Peyer's patch (tissue), 4 donors: Measurements from ENCODE around the gene CLCN1. TPM values are rescaled to one million over a fixed set of nuclear protein-coding genes. Genes with fewer than 3 reads are reported as not detected.

Experiments used
- DNase-seq, 3 donors: peaks; one replicate each; pipeline ENCODE4 v3.0.0-alpha.2; 2017 to 2019
- H3K27ac ChIP-seq, 4 donors: fragments of 200-600 bp; sonication (generic); one replicate each; pipeline ENCODE4 v1.5.1; 2016 to 2019
- H3K27me3 ChIP-seq, 2 donors: fragments of 200-600 bp; sonication (generic); one replicate each; pipeline ENCODE4 v1.5.1; 2019
- H3K36me3 ChIP-seq, 3 donors: fragments of 200-600 bp; sonication (generic); one replicate each; pipeline ENCODE4 v1.5.1; 2016 to 2019
- H3K4me1 ChIP-seq, 4 donors: fragments of 200-600 bp; sonication (generic); one replicate each; pipeline ENCODE4 v1.5.1; 2016 to 2019
- H3K4me3 ChIP-seq, 4 donors: fragments of 200-600 bp; sonication (generic); 1 replicate in 3 of 4; 2 replicates in 1 of 4; pipeline ENCODE4 v1.5.1; 2016 to 2019; ENCODE audit warnings: mild to moderate bottlenecking in 1 of 4
- H3K9me3 ChIP-seq, 4 donors: fragments of 200-600 bp; sonication (generic); one replicate each; pipeline ENCODE4 v1.5.1; 2016 to 2019; ENCODE audit warnings: mild to moderate bottlenecking in 1 of 4
- CTCF ChIP-seq, 6 experiments: fragments of 450-650 bp in 4 of 6; fragments of 200-600 bp in 2 of 6; sonication (generic) in 1 of 6; IDR thresholded peaks; one replicate each; pipeline ENCODE4 v1.5.1; 2017 to 2019; ENCODE audit warnings: antibody characterized with exemption in 6 of 6, mild to moderate bottlenecking in 3 of 6, moderate library complexity in 1 of 6
- POLR2A ChIP-seq, 2 donors: fragments of 450-650 bp; IDR thresholded peaks; one replicate each; pipeline ENCODE4 v1.5.1; 2017; ENCODE audit warnings: antibody characterized with exemption in 2 of 2, mild to moderate bottlenecking in 2 of 2, moderate library complexity in 2 of 2
- total RNA-seq, 4 donors: library from RNA; depleted of rRNA; stranded (reverse); fragments of >200 nt; gene quantifications; one replicate each; pipeline ENCODE4 v1.1.0, GENCODE V29; 2016

The CLCN1 gene
- total RNA-seq, 4 donors from 2014 or later: 1.1 to 6.5 (median 2.5) TPM; not detected in 1

- no peak overlapping the region for H3K4me3 ChIP-seq
- no peaks in the 10 kb centered on the region for H3K4me1 ChIP-seq
- TF ChIP-seq POLR2A (IDR thresholded peaks at IDR 0.05) (no peak), CTCF (IDR thresholded peaks at IDR 0.05) (no peak)
- DNase-seq: no peak
- no peaks in the 10 kb centered on the region for H3K36me3 ChIP-seq
- H3K9me3 ChIP-seq: no peaks in the 10 kb centered on the region
- peak overlapping the region in 1 of 4 donors; percentile 6 for H3K27ac ChIP-seq
- no peaks in the 10 kb centered on the region for H3K27me3 ChIP-seq
These were observed 7.1 kb downstream of the CLCN1 start for GRCh38 chr7:143322760-143323633.

GRCh38 chr7:143323653-143324052, 7.7 kb downstream of the CLCN1 start:
- TF ChIP-seq POLR2A (IDR thresholded peaks at IDR 0.05): no peak
- no peak for TF ChIP-seq CTCF (IDR thresholded peaks at IDR 0.05)
- H3K36me3 ChIP-seq: no peaks in the 10 kb centered on the region
- DNase-seq: no peak
- H3K4me3 ChIP-seq: no peak overlapping the region
- H3K27ac ChIP-seq: peak overlapping the region in 1 of 4 donors; percentile 6
- H3K4me1 ChIP-seq: no peaks in the 10 kb centered on the region
- H3K27me3 ChIP-seq: no peaks in the 10 kb centered on the region
- no peaks in the 10 kb centered on the region for H3K9me3 ChIP-seq

GRCh38 chr7:143325240-143325639, 9.3 kb downstream of the CLCN1 start:
- Histone ChIP-seq H3K4me3 (no peak overlapping the region), H3K27ac (peak overlapping the region in 2 of 4 donors; percentile 49 to 57), H3K4me1 (no peaks in the 10 kb centered on the region), H3K27me3 (no peaks in the 10 kb centered on the region), H3K9me3 (no peaks in the 10 kb centered on the region), H3K36me3 (no peaks in the 10 kb centered on the region)
- DNase-seq: no peak
- TF ChIP-seq CTCF (IDR thresholded peaks at IDR 0.05) (no peak), POLR2A (IDR thresholded peaks at IDR 0.05) (no peak)

- Histone ChIP-seq H3K9me3 (no peaks in the 10 kb centered on the region), H3K36me3 (no peaks in the 10 kb centered on the region), H3K4me3 (no peak overlapping the region), H3K27ac (peak overlapping the region in 2 of 4 donors; percentile 63 to 67), H3K4me1 (no peaks in the 10 kb centered on the region), H3K27me3 (no peaks in the 10 kb centered on the region)
- TF ChIP-seq POLR2A (IDR thresholded peaks at IDR 0.05): no peak
- DNase-seq: no peak
These were observed 12.0 kb downstream of the CLCN1 start for GRCh38 chr7:143327903-143328302.

- TF ChIP-seq POLR2A (IDR thresholded peaks at IDR 0.05): no peak
- TF ChIP-seq CTCF (IDR thresholded peaks at IDR 0.05): no peak
- Histone ChIP-seq H3K27me3 (no peaks in the 10 kb centered on the region), H3K9me3 (no peaks in the 10 kb centered on the region)
These were observed 13.7 kb downstream of the CLCN1 start for GRCh38 chr7:143329471-143330170.

More at GRCh38 chr7:143329471-143330170, 13.7 kb downstream of the CLCN1 start:
- Histone ChIP-seq H3K27ac (no peak overlapping the region), H3K4me1 (no peaks in the 10 kb centered on the region), H3K36me3 (no peaks in the 10 kb centered on the region), H3K4me3 (no peak overlapping the region)
- no peak for DNase-seq
